ENCODE data around the gene ICOS. TPM values are rescaled to one million over a fixed set of nuclear protein-coding genes. Genes with fewer than 3 reads are reported as not detected.

The ICOS gene
- total and polyA plus RNA-seq, 2 of the 8 experiments (the other 6 are each of a cell fraction or from before 2014, with no cell fraction given), result not detected

GRCh38 chr2:203983064-203983715, 46.6 kb downstream of the ICOS start:
- DNase-seq (ENCODE audit: low read depth in 1 of 2, low spot score in 2 of 2) (no peak), FAIRE-seq (no peak)
- H3K4ac ChIP-seq (replicated peaks; ENCODE audit: insufficient read length, low read depth, low read length), result no peak overlapping the region
- no peaks in the 10 kb centered on the region for H3K79me2 ChIP-seq (ENCODE audit: control insufficient read depth in 1 of 2, insufficient read depth in 2 of 2, low read length in 2 of 2)
- no peak overlapping the region for H2BK15ac ChIP-seq (ENCODE audit: low read length)
- H4K20me1 ChIP-seq (replicated peaks in 1 of 2; ENCODE audit: control insufficient read depth in 1 of 2, insufficient read depth in 2 of 2, low read length in 2 of 2), result no peaks in the 10 kb centered on the region
- no peak overlapping the region for H3K27ac ChIP-seq (ENCODE audit: low read depth, low read length)
- H3K9me3 ChIP-seq (ENCODE audit: insufficient read depth in 2 of 2, low read depth in 1 of 2, low read length in 1 of 2), result no peaks in the 10 kb centered on the region
- H3K14ac ChIP-seq (ENCODE audit: insufficient read length), result no peak overlapping the region
- no peak overlapping the region for H3K4me3 ChIP-seq (ENCODE audit: extremely low read depth in 1 of 4, insufficient read depth in 2 of 4, low read depth in 3 of 4, low read length in 4 of 4)
- peaks cover 0 to 2% (median 0%) of the 10 kb centered on the region in 4 experiments; a peak in 1 of 7 replicates for H3K4me1 ChIP-seq (replicated peaks in 1 of 4; ENCODE audit: control insufficient read depth in 3 of 4, insufficient read depth in 4 of 4, low read length in 3 of 4)
- H3K56ac ChIP-seq (replicated peaks; ENCODE audit: insufficient read length, low read depth, low read length), result no peak overlapping the region
- WGBS, 2 experiments (ENCODE audit: extremely low coverage in 1 of 2, insufficient coverage in 1 of 2, insufficient read length in 1 of 2, insufficient replicate concordance in 2 of 2, low coverage in 1 of 2, low lambda C conversion rate in 2 of 2, missing lambda C conversion rate in 1 of 2), result 81% methylated on average over 5 of the region's 5 CpGs; no CpG with 5 or more reads in 1 of the 2 experiments
- H3K23ac ChIP-seq (ENCODE audit: insufficient read length), result no peak overlapping the region
- no peak overlapping the region for H2BK120ac ChIP-seq (replicated peaks; ENCODE audit: low read depth, low read length)
- no peak overlapping the region for H4K8ac ChIP-seq (ENCODE audit: extremely low read depth, insufficient read depth, low read length)
- H3K9ac ChIP-seq (replicated peaks in 1 of 4; ENCODE audit: extremely low read depth in 1 of 4, low read depth in 3 of 4, low read length in 3 of 4), result no peak overlapping the region
- H2AK5ac ChIP-seq (ENCODE audit: low read depth, low read length), result no peak overlapping the region
- H2BK5ac ChIP-seq (ENCODE audit: low read depth, low read length), result no peak overlapping the region
- ChIA-PET POLR2A (ENCODE audit: partially characterized antibody) (no interaction called here), CTCF (ENCODE audit: partially characterized antibody) (interaction anchor here (1.8 kb wide), 1 partner anchor 8 kb away, joined by 5 read pairs; no protein-coding TSS in a partner anchor)
- H4K5ac ChIP-seq (ENCODE audit: insufficient read length, low read depth, low read length), result no peak overlapping the region
- no peaks in the 10 kb centered on the region for H3K79me1 ChIP-seq (ENCODE audit: low read depth, low read length)
- no peak overlapping the region for H3K18ac ChIP-seq (ENCODE audit: extremely low read depth, low read length)
- H3K23me2 ChIP-seq (ENCODE audit: low read depth, low read length), result no peaks in the 10 kb centered on the region
- H3K4me2 ChIP-seq (ENCODE audit: insufficient read depth in 1 of 2, low read depth in 2 of 2, low read length in 2 of 2), result no peak overlapping the region
- H3K36me3 ChIP-seq (ENCODE audit: control insufficient read depth in 2 of 4, insufficient read depth in 4 of 4, low read length in 3 of 4), result no peaks in the 10 kb centered on the region
- H4K91ac ChIP-seq (replicated peaks; ENCODE audit: insufficient read length, low read length), result no peak overlapping the region
- H2BK12ac ChIP-seq (ENCODE audit: low read depth, low read length), result no peak overlapping the region
- no peak overlapping the region for H2BK20ac ChIP-seq (ENCODE audit: low read length)
- H2AFZ ChIP-seq (ENCODE audit: low read length), result 0 out of 2 replicates have a peak overlapping the region, but pooled peaks have one; percentile 50
- H3K27me3 ChIP-seq (replicated peaks in 1 of 4; ENCODE audit: control insufficient read depth in 3 of 4, extremely low read depth in 1 of 4, insufficient read depth in 3 of 4, low read length in 3 of 4), result no peaks in the 10 kb centered on the region
- no peak for TF ChIP-seq BACH1 (IDR thresholded peaks at IDR 0.05; ENCODE audit: low read length)
- TF ChIP-seq SIN3A (conservative IDR thresholded peaks at IDR 0.05 in 1 of 2, IDR thresholded peaks at IDR 0.05 in 1 of 2; ENCODE audit: low read depth in 1 of 2, low read length in 2 of 2), result no peak
- TF ChIP-seq RAD21 (IDR thresholded peaks at IDR 0.05 in 1 of 2, conservative IDR thresholded peaks at IDR 0.05 in 1 of 2; ENCODE audit: low read depth in 2 of 2, low read length in 2 of 2), result no peak
- TF ChIP-seq ZNF274 (IDR thresholded peaks at IDR 0.05; ENCODE audit: borderline replicate concordance, extremely low read depth, low read length), result no peak
- TF ChIP-seq YY1 (IDR thresholded peaks at IDR 0.05; ENCODE audit: low read depth, low read length), result no peak
- no peak for TF ChIP-seq CTBP2 (IDR thresholded peaks at IDR 0.05; ENCODE audit: borderline replicate concordance, insufficient read depth, insufficient read length, low read length)
- TF ChIP-seq NRF1 (IDR thresholded peaks at IDR 0.05; ENCODE audit: low read depth, low read length), result no peak
- TF ChIP-seq RXRA (IDR thresholded peaks at IDR 0.05; ENCODE audit: insufficient read depth, low read depth, low read length), result no peak
- no peak for TF ChIP-seq TCF12 (IDR thresholded peaks at IDR 0.05; ENCODE audit: low read depth, low read length)
- no peak for TF ChIP-seq JUN (IDR thresholded peaks at IDR 0.05; ENCODE audit: low read depth, low read length)
- TF ChIP-seq EGR1 (IDR thresholded peaks at IDR 0.05; ENCODE audit: borderline replicate concordance, low read depth, low read length), result no peak
- no peak for TF ChIP-seq CHD2 (IDR thresholded peaks at IDR 0.05; ENCODE audit: low read length)
- TF ChIP-seq JUND (IDR thresholded peaks at IDR 0.05; ENCODE audit: low read length), result no peak
- no peak for TF ChIP-seq PHF8 (conservative IDR thresholded peaks at IDR 0.05; ENCODE audit: low read depth, low read length)

All from H1 (cell line).